GM18873 (cell line): Measurements from ENCODE around the gene AFF3.

Experiments used
- ATAC-seq: cut with Tn5 transposase; IDR thresholded peaks from one replicate; pipeline ENCODE4 v1.9.1; 2021; ENCODE audit warnings: mild to moderate bottlenecking, moderate library complexity, moderate number of reproducible peaks; ENCODE audit not compliant: unreplicated experiment, low FRiP score

Gene AFF3

GRCh38 chr2:100016756-100017155, 125.6 kb downstream of the AFF3 start:
- ATAC-seq = no peak

GRCh38 chr2:100015849-100016248, 126.5 kb downstream of the AFF3 start:
- no peak for ATAC-seq

GRCh38 chr2:100013892-100014677, 128.3 kb downstream of the AFF3 start:
- ATAC-seq = no peak

GRCh38 chr2:100012561-100012960, 129.8 kb downstream of the AFF3 start:
- ATAC-seq = no peak

GRCh38 chr2:100011272-100011731, 131.1 kb downstream of the AFF3 start:
- no peak for ATAC-seq

- ATAC-seq = no peak
Observed at GRCh38 chr2:100010606-100011005, 131.8 kb downstream of the AFF3 start.

GRCh38 chr2:100009743-100010142, 132.6 kb downstream of the AFF3 start:
- no peak for ATAC-seq

- ATAC-seq = no peak
Observed at GRCh38 chr2:100008956-100009355, 133.4 kb downstream of the AFF3 start.

- no peak for ATAC-seq
Observed at GRCh38 chr2:100006516-100006915, 135.9 kb downstream of the AFF3 start.

GRCh38 chr2:100004959-100005387, 137.4 kb downstream of the AFF3 start:
- ATAC-seq = no peak

GRCh38 chr2:100004348-100004884, 138.0 kb downstream of the AFF3 start:
- no peak for ATAC-seq

- ATAC-seq = no peak
Observed at GRCh38 chr2:100002059-100002458, 140.3 kb downstream of the AFF3 start.

- no peak for ATAC-seq
Observed at GRCh38 chr2:100000915-100001707, 141.3 kb downstream of the AFF3 start.

GRCh38 chr2:99998651-99999320, 143.6 kb downstream of the AFF3 start:
- ATAC-seq = no peak

GRCh38 chr2:99989905-99990304, 152.5 kb downstream of the AFF3 start:
- ATAC-seq = no peak

GRCh38 chr2:99988599-99988998, 153.8 kb downstream of the AFF3 start:
- no peak for ATAC-seq

- no peak for ATAC-seq
Observed at GRCh38 chr2:99987160-99987559, 155.2 kb downstream of the AFF3 start.

GRCh38 chr2:99984799-99985515, 157.4 kb downstream of the AFF3 start:
- no peak for ATAC-seq

GRCh38 chr2:99982744-99983143, 159.6 kb downstream of the AFF3 start:
- no peak for ATAC-seq

- ATAC-seq = no peak
Observed at GRCh38 chr2:99981840-99982239, 160.6 kb downstream of the AFF3 start.
